HK-2 (cell line): ENCODE results near the gene ANTKMT.
"Not testable (repeated sequence)": the region's sequence is repeated elsewhere in the genome, so short reads cannot be mapped to it uniquely, and the experiment has no call there.

ENCODE experiments used
- DNase-seq: peaks from one replicate; pipeline ENCODE4 v3.0.0-alpha.2; 2018; ENCODE audit not compliant: unreplicated experiment

ANTKMT gene

DNA sequence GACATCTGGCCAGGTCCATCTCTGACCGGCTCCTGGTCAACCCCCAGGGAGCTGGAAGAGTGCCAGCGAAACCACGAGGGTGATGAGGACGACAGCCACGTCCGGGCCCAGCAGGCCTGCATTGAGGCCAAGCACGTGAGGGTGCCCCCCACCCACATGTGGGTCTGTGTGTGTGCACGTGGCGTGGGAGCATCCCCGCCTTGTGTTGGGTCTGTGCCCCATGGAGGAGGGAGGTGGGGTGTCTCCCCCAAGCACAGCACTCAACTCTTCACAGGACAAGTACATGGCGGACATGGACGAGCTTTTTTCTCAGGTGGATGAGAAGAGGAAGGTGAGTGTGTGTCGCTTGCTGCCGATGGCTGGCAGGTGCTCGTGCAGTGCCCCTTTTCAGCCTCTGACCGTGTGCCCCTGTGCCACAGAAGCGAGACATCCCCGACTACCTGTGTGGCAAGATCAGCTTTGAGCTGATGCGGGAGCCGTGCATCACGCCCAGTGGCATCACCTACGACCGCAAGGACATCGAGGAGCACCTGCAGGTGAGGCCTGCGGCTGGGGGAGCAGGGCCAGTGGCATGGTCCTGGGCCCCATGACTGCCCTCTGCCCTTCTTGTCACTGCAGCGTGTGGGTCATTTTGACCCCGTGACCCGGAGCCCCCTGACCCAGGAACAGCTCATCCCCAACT lies 39.1 kb upstream of the ANTKMT start:
- no peak for DNase-seq

DNA sequence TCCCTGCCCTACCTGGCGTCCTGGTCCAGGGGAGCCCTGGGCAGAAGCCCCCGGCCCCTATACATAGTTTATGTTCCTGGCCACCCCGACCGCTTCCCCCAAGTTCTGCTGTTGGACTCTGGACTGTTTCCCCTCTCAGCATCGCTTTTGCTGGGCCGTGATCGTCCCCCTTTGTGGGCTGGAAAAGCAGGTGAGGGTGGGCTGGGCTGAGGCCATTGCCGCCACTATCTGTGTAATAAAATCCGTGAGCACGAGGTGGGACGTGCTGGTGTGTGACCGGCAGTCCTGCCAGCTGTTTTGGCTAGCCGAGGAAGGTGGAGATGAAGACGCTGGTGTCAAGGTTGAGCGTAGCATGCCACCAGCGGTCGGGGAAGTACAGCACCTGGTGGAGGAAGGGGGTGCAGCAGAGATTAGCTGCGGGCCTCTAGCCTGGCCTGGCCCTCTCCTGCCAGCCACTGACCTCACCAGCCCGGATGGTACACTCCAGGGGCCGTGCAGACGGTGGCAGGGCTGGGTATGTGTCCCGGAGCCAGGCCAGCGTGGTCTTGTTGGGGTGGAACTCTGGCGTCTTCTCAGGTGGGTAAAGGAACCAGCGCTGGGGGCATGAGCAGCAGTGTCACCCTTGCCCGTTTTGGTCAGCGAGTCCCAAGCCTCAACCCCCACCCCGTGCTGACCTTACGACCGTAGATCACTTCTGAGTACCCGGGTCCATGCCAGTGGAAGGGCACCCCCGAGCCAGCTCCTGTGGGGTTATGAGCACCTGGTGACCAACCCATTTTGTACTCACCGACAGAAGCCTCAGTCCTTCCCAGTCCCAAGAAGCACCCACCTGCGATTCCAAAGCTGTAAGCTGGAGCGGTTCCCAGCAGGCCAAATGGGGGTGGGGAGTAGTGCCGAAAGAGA lies 38.2 kb upstream of the ANTKMT start:
- no peak for DNase-seq

DNA sequence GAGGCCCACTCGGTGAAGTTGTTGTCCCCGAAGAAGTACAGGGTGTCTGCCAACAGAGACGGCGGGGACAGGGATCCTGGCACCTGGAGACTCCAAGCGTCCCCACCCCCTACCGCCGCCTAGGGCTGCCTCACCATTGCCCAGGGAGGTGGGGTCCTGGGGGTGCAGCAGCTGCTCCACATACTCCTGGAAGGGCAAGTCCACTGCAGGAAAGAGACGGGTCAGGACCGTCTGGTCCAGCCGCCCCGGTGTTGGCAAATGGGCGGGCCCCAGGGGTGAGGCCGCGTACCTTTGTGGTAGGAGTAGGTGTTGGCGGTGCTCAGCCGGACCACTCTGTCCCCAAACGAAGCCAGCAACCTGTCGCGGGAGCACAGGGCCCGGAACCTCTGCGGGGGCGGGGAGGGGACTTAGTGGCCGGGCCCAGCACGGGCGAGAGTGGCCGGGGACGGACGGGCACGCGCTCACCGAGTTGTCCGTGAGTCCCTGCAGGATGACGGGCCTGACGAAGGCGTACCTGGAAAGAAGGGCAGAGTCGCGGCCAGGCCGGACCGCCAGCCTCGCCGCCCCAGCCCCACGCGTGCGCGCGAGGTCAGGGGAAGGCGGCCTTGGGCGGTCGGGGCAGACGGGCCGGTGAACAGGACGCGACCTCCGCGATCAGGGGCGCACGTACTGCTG lies 37.4 kb upstream of the ANTKMT start:
- DNase-seq: no peak

DNA sequence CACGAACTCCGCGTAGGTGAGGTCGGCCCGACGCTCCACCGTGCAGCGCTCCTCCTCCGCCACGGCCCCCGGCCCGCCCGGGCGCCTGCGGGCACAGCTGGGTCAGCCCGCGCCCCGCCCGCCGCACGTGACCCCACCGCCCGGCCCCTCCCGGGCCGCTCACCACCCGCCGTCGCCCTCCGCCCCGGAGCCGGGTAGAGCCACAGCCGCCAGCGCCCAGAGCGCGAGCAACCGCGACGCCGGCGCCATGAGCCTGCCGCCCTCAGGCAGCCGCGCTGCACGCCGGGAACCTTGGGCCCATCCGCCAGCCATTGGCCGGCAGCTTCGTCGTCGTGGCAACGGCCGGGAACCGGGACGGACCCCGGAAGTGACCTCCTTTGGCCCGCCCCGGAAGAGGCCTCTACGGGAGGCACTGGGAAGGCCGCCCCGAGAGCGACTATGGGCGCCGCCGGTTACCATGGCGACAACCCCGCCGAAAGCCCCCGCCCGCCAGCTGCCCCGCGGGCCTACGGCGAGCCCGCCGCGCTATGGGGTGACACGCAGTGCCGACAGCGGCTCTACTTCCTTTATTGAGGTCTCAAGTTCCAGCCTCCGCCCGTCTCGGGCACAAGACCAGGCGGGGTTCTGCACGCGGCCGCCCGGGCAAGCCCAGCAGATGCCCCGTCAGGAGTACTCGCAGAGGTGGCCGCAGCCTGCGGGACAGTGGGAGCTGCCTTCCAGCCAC lies 36.7 kb upstream of the ANTKMT start, which contains the start of gene JMJD8:
Gene JMJD8 (minus strand): TSS at position 264 of the 724 bp plus-strand sequence. CDS start 15 bp downstream, at position 249.
- DNase-seq: peak; percentile 89

DNA sequence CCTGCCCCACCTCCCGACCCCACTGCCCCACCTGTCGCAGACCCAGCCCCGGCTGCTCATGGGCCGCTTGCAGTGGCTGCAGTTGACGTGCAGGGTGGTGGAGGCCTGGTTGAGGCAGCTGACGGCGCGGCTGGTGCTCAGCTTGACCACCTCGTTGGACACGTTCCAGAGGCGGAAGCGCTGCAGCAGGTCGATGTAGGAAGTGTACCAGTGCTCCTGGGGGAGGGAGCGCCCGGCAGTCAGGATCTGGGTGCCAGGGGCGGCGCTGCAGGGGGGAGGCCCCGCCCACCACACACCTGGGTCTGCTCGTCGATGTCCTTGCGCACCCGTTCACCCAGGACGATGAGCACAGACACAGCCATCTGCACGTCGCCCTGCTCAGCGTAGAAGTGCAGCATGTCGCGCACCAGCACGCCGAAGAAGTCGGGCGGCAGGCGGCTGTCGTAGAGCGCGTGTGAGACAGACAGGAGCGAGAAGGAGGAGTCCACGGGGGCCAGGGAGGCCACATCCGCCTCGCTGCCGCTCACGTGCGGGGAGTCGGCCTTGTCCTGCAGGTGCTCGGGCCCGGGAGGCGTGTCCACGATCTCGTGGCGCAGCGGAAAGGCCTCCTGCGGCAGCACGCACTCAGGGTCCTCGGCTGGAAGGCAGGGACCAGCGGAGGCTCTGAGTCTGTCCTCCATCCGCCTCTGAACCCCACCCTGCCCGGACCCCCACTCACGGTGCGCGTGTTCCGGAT lies 35.8 kb upstream of the ANTKMT start:
- no peak for DNase-seq

DNA sequence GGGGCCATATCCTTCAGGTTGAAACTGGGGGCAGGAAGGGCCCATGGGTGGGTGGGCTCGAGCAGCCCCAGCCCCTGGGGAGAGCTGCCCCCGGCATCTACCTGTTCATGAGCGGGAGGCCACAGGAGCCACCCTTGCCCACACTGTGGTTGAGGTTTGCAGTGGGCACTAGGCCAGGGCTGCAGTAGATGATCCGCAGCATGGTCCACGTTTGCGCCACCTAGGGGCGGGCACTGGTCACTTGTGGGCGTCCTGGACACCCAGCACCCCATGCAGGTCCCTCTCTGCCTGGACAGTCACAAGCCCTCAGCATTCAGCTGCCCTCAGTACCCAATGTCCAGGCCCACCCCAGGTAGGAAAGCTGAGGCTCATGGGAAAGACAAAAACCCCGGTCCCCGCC lies 35.0 kb upstream of the ANTKMT start:
- no peak for DNase-seq

DNA sequence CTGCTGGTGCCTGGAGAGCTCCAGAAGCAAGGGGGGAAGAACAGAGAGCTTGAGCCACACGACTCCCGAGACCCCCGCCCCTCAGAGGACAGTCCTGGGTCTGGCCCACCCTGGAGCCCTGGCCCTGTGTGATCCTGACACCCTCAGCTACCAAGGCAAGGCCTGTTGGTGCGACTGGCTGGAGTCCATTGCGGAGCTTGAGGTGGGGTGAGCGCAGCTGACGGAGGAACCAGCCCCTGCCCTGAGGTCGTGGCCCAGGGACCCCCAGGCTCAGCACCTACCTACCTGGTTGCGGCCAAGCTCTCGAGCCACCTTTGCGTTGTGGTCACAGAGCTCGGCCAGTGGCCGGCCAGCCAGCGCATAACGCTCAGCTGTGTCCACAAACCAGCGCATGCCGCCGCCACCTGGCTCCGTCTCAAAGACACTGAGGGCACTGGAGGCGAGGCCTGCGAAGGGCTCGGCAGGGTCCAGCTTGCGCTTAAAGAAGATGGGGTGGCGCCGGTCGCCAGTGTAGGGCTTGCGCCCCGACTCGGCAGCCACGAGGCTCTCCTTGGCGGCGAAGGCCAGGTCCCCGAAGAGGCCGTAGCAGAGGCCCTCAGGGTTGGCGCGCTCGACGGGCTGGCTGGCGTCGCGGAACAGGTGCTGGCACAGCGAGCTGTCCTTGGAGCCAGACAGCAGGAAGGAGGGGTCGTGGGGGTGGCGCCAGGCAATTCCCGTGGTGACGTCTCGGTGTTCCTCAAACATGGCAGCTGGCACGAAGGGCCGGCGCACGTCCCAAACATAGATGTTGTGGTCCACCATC lies 34.3 kb upstream of the ANTKMT start:
- no peak for DNase-seq

DNA sequence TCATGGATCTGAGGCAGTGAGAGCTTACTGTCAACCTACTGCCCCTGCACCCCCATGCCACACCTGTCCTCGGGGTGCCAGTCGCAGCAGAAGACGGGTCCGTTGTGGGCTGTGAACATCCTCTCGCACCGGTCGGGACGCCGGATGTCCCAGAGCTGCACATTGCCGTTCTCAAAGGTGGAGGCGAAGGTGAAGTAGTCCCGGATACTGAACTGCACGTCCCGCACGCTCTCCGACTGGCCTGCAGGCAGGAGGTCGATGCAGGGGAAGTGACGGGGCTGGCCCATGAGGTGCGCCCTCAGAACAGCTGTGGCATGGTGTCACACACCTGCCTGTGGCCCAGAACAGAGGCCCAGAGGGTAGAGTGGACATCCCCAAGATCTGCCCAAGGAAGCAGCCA lies 33.4 kb upstream of the ANTKMT start:
- DNase-seq: no peak

DNA sequence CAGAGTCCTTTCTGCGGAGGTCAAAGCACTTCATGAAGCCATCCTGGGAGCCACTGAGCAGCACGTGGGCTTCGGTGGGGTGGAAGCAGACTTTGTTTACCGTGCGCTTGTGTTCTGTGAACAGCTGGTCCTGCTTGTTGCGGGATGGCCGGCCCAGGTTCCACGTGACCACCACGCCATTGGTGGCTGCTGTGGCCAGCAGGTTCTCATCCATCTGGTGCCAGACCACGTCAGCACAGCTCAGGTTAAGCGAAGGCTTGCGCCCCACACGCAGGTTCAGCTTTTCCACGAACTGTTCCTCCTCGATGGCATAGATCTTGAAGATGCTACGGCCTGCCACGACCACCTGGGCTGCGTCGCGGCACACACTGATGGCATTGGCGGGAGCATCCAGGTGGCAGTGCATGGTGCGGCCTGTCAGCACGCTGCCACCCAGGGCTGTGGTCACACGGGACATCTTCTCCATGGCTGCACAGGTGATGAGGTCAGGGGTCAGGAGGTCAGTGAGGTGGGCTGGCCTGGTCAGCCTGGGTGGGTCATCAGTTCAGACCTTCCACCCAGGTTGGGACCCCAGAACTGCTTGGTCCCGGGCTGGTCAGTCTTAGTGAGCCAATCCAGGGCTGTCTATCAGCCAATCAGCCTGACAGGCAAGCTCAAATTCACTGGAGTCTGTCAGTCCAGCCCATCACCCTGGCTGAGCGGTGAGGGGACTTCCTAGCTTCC lies 31.6 kb upstream of the ANTKMT start:
- no peak for DNase-seq

DNA sequence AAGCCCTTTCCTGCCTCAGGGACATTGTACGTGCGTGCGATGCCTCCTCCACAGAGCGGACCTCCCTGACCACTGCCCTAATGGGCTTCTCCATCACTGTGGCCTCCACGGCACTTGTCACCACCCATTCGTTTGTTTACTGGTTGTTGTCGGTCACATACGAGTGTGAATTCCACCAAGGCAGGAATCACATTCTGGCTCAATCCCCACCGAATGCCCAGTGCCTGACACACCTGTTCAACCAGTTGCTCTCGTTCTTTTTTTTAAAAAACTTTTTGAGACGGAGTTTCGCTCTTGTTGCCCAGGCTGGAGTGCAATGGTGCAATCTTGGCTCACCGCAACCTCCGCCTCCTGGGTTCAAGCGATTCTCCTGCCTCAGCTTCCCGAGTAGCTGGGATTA lies 29.7 kb upstream of the ANTKMT start:
- not testable (repeated sequence) for DNase-seq

DNA sequence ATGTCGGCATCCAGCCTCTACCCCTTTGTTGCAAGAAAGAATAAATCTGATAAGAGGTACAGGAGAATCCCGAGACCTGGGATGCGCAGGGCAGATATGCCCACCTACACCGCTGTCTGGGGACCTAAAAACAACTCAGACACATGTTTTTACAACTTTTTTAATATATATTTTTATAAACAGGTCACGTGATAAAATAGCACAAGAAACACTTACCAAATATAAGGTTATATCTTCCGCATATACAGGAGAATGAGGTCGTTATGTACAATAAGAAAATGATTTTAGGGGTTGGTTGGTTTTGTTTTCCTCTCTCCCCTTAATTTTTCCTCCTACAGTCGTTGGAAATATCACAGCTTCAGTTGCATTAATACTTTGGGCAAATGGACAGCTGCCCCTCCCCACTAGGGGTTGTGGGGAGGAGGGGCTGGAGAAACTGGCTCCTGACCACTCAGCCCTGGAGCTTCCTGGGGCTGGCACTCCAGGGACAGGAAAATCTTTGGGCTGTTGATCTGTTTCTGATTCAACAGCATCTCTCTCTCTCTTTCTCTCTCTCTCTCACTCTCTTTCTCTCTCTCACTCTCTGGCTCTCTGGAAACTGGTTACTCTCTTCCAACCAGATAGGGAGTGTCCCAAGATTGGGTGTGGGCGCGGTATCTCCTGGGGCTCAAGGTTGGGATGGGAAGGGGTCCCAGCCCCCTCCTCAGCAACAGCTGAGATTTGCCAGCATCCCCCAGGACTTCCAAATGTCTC lies 28.4 kb upstream of the ANTKMT start:
- no peak for DNase-seq

DNA sequence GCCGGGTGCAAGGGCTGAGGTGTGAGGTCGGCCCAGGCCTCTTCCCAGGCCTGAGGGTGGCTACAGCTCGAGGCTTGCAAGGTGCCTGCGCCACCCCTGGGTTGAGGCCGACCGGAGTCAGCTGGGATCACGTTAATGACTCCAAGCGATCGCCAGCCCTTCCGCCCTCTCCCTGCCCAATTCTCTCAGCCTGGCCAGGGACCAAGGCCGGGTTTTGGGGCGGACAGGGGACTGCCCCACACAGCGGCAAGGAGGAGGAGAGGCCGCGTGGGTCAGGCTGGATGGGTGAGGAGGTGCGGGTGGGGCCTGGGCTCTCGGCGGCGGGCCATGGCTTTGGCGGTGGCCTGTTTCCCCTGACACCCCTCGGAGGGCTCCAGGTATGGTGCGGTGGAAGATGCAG lies 27.6 kb upstream of the ANTKMT start:
- no peak for DNase-seq

DNA sequence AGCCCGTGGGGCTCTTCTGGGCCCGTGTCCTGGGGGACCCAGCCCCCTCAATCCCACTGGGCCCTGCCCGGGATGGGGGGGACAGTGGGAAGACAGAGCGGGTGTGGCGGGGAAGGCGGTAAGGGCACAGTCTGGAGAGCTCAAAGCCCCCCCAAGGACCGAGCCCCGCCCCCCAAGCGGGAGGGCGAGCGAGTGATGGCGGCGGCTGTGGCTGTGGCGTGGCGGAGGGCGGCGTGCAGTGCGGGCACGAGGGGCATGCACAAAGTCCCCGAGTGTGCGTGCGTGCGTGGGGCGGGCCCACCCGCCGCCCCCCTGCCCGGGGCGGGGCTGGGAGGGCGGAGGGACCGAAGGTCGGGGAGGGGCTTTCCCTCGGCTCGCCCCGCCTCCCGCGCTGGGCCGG lies 27.2 kb upstream of the ANTKMT start:
- no peak for DNase-seq

DNA sequence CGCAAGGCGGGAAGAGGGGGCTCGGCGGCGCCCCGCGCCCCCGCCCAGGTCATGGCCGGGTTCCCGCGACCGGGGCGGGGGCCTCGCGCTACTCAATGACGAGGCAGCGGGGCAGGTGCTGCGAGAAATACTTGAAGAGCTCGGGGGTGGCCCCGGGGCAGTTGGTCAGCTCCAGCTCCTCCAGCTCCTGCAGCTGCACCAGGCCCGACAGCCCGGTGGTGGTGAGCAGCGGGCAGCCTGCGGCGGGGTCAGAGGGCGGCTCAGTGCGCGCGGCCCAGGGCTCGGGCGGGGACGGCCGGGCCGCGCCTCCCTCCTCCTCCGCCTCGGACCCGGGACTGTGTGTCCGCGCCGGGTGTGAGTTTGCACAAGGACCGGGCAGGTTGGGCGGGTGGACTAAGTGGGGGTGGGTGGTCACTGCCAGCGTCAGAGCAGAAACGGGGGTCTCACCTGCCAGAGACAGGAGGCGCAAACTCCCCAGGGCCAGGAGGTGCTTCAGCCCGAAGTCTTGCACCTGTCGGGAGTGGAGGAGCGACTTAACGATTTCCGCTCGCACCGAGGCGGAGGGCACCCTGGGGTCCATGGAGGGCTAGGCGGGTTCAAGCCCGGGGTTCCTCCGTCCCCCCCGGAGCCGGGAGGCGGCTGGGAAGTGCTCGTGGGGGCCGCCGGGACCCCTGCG lies 26.6 kb upstream of the ANTKMT start:
- DNase-seq: no peak

DNA sequence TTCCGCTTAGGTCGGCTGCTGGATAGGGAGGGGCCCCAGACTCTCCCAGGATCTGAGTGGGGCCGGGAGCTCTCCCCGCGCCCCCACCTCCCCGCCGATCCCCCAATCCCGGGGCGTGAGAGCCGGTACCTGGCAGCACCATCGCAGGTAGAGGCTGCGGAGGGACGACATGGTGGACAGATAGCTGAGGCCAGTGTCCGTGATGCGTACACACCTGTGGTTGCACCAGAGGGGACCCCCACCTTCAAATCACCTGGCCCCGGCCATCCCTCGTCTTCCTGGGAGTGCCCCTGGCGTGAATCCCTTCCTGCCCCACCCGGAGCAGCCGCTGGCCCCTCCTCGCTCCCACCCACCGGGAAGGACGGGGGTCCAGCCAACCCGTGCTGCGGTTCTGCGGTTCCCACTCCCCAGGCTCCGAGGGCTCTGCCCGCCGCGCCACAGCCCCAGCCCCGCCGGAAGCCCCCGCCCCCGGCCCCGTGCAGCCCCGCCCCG lies 26.0 kb upstream of the ANTKMT start:
- no peak for DNase-seq

DNA sequence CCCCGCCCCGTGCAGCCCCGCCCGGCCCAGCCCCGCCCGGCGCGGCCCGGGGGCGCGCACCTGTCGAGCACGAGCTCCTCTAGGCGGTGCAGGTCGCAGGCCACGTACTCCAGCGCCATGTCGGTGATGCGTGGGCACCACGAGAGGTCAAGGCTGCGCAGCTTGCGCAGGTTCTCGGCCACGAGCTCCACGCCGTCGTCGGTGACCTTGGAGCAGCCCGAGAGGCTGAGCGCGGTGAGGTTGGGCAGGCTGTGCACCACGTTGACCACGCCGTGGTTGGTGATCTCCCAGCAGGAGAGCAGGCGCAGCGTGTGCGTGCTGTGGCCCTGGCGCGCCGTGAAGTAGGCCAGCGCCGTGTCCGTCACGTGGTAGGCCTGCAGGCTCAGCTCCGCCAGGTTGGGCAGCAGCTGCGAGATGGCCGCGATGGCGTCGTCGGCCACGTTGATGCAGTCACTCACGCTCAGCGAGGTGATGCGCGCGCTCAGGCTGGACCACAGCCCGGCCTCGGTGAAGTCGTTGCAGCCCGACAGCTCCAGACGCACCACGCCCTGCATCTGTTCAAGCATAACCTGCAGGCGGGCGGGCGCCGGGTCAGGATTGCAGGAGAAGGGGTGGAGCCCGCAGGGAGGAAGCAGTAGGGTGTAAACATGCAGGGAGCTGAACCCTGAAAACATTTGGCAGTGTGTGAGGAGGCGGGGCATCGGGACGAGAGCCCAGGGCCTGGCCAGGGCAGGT lies 25.4 kb upstream of the ANTKMT start:
- DNase-seq: peak; percentile 72

DNA sequence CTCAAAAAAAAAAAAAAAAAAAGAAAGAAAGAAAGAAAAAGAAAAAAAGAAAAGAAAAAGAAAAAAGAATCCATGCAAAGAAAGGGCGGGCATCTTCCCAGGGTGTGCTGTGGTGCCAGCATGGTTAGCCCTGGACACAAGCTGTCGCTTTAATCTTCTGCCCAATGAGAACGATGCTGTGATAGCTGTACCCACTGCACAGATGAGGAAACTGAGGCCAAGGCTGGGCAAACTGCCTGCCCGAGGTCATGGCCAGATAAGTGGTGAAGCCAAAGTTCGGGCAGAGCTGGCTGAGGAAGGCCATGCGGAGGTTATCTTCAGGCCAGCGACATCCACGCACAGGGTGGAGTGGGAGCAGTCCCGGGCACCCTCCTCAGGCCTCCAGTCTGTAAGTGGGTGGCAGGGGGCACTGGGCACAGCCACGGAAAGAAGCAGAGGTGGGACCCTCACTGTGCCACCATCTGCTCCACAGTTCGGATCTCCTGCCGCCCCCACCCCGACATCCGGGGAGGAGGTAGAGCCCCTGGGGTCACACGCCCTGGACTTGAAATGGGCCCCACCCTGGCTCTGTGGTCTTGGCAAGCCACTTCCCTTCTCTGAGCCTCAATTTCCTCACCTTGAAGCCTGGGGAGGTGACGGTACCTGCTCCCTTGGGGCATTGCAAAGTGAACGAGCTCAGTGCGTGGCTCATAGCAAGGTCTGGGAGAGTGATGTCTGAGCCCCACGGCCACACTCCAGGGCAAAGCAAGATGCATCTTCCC lies 21.9 kb upstream of the ANTKMT start:
- no peak for DNase-seq
